MM.1S (cell line): Measurements from ENCODE around the gene MICALL1.

Source experiments
- CTCF ChIP-seq: fragments of 300-600 bp; sonication (generic); IDR thresholded peaks from 2 replicates; pipeline ENCODE4 v1.5.1; 2016; ENCODE audit warnings: antibody characterized with exemption, low read length, mixed read lengths
- EZH2 ChIP-seq: fragments of 300-600 bp; sonication (generic); optimal IDR thresholded peaks from 2 replicates; pipeline ENCODE3; 2017; ENCODE audit warnings: low read depth, mild to moderate bottlenecking, antibody characterized with exemption, low read length, mixed read lengths
- EZH2phosphoT487 ChIP-seq: fragments of 300-600 bp; sonication (generic); IDR thresholded peaks from 2 replicates; pipeline ENCODE4 v1.6.1; 2018; ENCODE audit warnings: antibody characterized with exemption, low read length

- TF ChIP-seq EZH2phosphoT487 = no peak
- no peak for TF ChIP-seq CTCF
- TF ChIP-seq EZH2 = no peak
Measured at GRCh38 chr22:37976547-37976946, 70.5 kb downstream of the MICALL1 start.
